HFFc6 (cell line): ENCODE measurements around the gene SUSD1. TPM values are rescaled to one million over a fixed set of nuclear protein-coding genes. Genes with fewer than 3 reads are reported as not detected.

Experiments used
- DNase-seq: peaks from one replicate; pipeline ENCODE4 v3.0.0-alpha.2; 2018
- H3K27ac Mint-ChIP-seq: 2 replicates; pipeline ENCODE4 v1.8.0; 2020; ENCODE audit warnings: mild to moderate bottlenecking, mixed read lengths
- H3K27me3 Mint-ChIP-seq: 2 replicates; pipeline ENCODE4 v1.8.0; 2021; ENCODE audit warnings: mild to moderate bottlenecking, moderate library complexity, mixed read lengths; ENCODE audit not compliant: insufficient read depth
- H3K36me3 Mint-ChIP-seq: 2 replicates; pipeline ENCODE4 v1.8.0; 2021; ENCODE audit warnings: low read depth, mixed read lengths
- H3K4me1 Mint-ChIP-seq: 2 replicates; pipeline ENCODE4 v1.8.0; 2020; ENCODE audit warnings: low read depth, mixed read lengths
- H3K4me3 Mint-ChIP-seq: 2 replicates; pipeline ENCODE4 v1.8.0; 2020; ENCODE audit warnings: mild to moderate bottlenecking, moderate library complexity, mixed read lengths
- H3K9me3 Mint-ChIP-seq: 2 replicates; pipeline ENCODE4 v1.8.0; 2020; ENCODE audit warnings: mild to moderate bottlenecking, mixed read lengths
- total RNA-seq, 6 experiments: library from RNA; stranded (reverse); fragmentation: NEBNext Ultra II Directional; extraction: Animal tissue kit (Norgen Biotek cat#: 25700); gene quantifications; 2 replicates in 1 of 6; 3 replicates in 5 of 6; pipeline ENCODE4 v1.2.3, GENCODE V29; 2021
- TF ChIP-seq, protein P1 (sequence below): fragments of 200-600 bp; sonication (generic); IDR thresholded peaks from 2 replicates; pipeline ENCODE4 v1.5.0; 2021; ENCODE audit warnings: antibody characterized with exemption, mild to moderate bottlenecking

SUSD1 gene
- total RNA-seq, 6 experiments from 2014 or later = 3.5 to 9.4 (median 8.2) TPM

DNA sequence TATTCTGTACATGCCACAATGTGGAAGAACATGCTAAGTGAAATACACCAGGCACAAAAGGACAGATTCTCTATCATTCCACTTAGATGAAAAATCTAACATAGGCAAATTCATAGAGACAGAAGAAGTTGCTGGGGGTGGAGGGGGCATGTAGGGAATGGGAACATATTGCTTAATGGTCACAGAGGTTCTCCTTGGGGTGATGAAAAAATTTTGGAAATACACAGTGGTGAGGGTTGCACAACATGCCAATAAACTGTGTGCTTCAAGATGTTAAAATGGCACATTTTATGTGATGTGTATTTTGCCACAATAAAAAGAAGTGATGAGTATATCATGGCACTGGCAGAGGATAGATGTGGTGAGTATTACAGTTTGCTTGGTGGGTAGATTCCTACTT lies 111.9 kb downstream of the SUSD1 start:
- H3K4me1 Mint-ChIP-seq = peaks cover 75% of the 10 kb centered on the region
- no peak for DNase-seq
- H3K36me3 Mint-ChIP-seq = peaks cover 22% of the 10 kb centered on the region
- TF ChIP-seq, protein P1, sequence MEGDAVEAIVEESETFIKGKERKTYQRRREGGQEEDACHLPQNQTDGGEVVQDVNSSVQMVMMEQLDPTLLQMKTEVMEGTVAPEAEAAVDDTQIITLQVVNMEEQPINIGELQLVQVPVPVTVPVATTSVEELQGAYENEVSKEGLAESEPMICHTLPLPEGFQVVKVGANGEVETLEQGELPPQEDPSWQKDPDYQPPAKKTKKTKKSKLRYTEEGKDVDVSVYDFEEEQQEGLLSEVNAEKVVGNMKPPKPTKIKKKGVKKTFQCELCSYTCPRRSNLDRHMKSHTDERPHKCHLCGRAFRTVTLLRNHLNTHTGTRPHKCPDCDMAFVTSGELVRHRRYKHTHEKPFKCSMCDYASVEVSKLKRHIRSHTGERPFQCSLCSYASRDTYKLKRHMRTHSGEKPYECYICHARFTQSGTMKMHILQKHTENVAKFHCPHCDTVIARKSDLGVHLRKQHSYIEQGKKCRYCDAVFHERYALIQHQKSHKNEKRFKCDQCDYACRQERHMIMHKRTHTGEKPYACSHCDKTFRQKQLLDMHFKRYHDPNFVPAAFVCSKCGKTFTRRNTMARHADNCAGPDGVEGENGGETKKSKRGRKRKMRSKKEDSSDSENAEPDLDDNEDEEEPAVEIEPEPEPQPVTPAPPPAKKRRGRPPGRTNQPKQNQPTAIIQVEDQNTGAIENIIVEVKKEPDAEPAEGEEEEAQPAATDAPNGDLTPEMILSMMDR = no peak
- no peaks in the 10 kb centered on the region for H3K9me3 Mint-ChIP-seq
- no peaks in the 10 kb centered on the region; the same call in 1 of the 2 replicates for H3K27me3 Mint-ChIP-seq
- no peak overlapping the region for H3K4me3 Mint-ChIP-seq
- peak overlapping the region; percentile 6; the same call in 1 of the 2 replicates for H3K27ac Mint-ChIP-seq

DNA sequence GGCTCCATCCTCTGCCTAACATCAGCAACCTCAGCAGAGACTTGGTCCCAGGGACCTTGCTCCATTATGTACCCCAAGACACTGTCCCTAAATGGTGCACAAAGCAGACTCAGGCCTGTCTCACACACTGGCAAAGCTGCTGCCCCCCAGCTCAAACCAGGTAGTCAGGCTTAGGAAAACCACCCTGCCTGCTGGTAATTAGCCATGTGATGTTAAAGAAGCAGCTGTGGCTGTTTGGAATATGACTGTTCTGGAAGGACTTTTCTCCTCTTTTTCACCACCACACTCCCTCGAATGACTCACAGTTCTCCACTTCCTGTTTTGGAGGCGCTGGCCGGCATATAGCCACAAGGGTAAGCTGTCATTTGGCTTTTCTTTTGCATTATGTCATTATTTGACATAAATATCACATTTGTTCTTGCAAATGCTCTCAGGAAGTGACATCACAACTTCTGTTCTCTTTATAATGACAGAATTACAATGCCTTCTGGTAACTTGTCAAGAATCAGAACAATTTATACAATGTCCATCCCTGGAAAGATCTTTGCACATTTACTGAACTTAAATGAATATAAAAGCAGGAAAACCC lies 113.9 kb downstream of the SUSD1 start:
- peak overlapping the region; percentile 45; the same call in 1 of the 2 replicates for H3K4me3 Mint-ChIP-seq
- peak; percentile 95 for DNase-seq
- peaks cover 35% of the 10 kb centered on the region for H3K36me3 Mint-ChIP-seq
- peak overlapping the region; percentile 91 for H3K27ac Mint-ChIP-seq
- no peaks in the 10 kb centered on the region; the same call in 1 of the 2 replicates for H3K27me3 Mint-ChIP-seq
- TF ChIP-seq, protein P1 = no peak
- no peaks in the 10 kb centered on the region for H3K9me3 Mint-ChIP-seq
- peaks cover 63% of the 10 kb centered on the region for H3K4me1 Mint-ChIP-seq

DNA sequence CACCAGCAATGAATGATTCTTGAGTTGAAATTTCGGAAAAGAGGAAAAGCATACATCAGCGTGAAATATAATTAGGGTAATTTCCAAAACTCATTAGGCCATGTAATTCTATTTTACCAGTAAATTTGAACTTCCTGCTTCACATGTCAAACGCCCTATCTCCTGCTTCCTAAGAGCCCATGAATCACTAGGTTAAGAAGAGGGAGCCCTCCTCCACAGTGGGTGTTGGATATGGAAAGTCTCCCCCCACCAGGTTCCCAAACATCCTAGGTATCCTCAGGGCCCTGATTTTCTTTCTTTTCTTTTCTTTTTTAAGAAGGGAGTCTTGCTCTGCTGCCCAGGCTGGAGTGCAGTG lies 115.2 kb downstream of the SUSD1 start:
- no peak for DNase-seq
- no peaks in the 10 kb centered on the region for H3K9me3 Mint-ChIP-seq
- H3K4me1 Mint-ChIP-seq = peaks cover 50% of the 10 kb centered on the region
- TF ChIP-seq, protein P1 = no peak
- H3K27ac Mint-ChIP-seq = peak overlapping the region; percentile 91
- peaks cover 35% of the 10 kb centered on the region for H3K36me3 Mint-ChIP-seq
- peak overlapping the region; percentile 47; the same call in 1 of the 2 replicates for H3K4me3 Mint-ChIP-seq
- no peaks in the 10 kb centered on the region; the same call in 1 of the 2 replicates for H3K27me3 Mint-ChIP-seq

DNA sequence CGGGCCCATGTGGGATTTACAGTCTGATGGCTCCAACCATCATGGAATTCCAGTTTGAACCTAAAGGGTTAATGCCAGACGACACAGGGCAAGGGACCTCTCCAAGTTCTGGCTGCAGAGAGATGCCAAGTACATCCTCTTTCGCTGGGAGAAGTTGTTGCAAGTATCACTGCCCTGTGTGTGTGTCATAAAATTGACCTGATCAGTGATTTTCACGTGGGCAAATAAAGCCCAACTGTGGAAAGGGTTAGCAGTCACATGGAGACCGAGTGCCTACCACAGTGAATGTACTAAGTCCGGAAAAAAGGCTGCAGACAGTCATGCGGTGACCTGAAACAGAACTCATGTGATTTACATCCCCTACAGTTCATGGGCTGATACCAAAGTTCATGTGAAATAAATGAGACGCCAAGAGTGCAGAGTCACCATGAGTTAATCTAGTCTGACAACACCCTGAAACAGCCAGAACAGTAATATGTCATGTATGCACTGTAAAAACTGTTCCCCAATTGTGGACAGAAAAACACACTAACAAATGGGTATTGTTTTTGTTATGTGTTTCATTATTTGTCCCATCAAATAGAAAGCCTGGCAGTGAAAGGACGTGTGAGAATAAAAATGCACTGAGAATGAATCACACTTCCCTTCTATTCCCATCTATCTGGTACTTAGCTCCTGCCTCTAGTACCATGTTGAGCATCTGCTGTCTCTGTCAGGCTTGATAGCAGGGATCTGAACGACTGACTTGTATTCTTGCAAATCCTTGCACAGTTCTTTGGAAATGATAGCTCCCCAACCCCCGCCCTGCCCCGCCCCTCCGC lies 115.7 kb downstream of the SUSD1 start:
- Mint-ChIP-seq H3K27me3 (no peaks in the 10 kb centered on the region; the same call in 1 of the 2 replicates), H3K36me3 (peaks cover 35% of the 10 kb centered on the region), H3K9me3 (no peaks in the 10 kb centered on the region), H3K4me1 (peaks cover 48% of the 10 kb centered on the region), H3K27ac (peak overlapping the region; percentile 91), H3K4me3 (peak overlapping the region; percentile 47; the same call in 1 of the 2 replicates)
- TF ChIP-seq, protein P1 = no peak
- DNase-seq = peak; percentile 85

DNA sequence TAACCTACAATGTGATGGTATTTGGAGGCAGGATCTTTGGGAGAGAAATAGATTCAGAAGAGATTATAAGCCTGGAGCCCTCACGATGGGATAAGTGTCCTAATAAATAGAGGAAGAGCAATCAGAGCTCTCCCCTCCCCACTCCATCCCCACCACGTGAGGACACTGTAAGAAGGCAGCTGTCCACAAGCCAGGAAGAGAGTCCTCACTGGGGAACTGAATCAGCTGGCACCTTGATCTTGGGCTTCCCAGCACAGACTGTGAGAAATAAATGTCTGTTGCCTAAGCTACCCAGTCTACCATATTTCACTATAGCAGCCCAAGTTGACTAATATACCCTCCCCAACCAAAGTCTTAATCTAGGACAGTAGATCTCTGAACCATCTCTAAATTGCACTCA lies 118.1 kb downstream of the SUSD1 start:
- no peak for DNase-seq
- Mint-ChIP-seq H3K27me3 (no peaks in the 10 kb centered on the region; the same call in 1 of the 2 replicates), H3K4me1 (peaks cover 35% of the 10 kb centered on the region), H3K36me3 (peaks cover 34% of the 10 kb centered on the region), H3K9me3 (no peaks in the 10 kb centered on the region; the same call in 1 of the 2 replicates), H3K4me3 (no peak overlapping the region), H3K27ac (no peak overlapping the region)
- TF ChIP-seq, protein P1 = no peak
